GM10847 (cell line): ENCODE measurements around the gene GOT2.

ENCODE experiments used
- POLR2A ChIP-seq: IDR thresholded peaks from 2 replicates; pipeline ENCODE4 v1.6.1; 2011; ENCODE audit not compliant: insufficient read length; ENCODE audit errors: extremely low read depth

Gene GOT2

GRCh38 chr16:58678716-58679115 lies 55.4 kb downstream of the GOT2 start:
- TF ChIP-seq POLR2A, result no peak

GRCh38 chr16:58678269-58678668 lies 55.8 kb downstream of the GOT2 start:
- no peak for TF ChIP-seq POLR2A

- no peak for TF ChIP-seq POLR2A
Observed at GRCh38 chr16:58670946-58671583, 63.1 kb downstream of the GOT2 start.

GRCh38 chr16:58670177-58670576 lies 63.9 kb downstream of the GOT2 start:
- TF ChIP-seq POLR2A, result no peak

GRCh38 chr16:58665200-58665599 lies 68.9 kb downstream of the GOT2 start:
- TF ChIP-seq POLR2A, result no peak

GRCh38 chr16:58661199-58661830 lies 72.8 kb downstream of the GOT2 start:
- no peak for TF ChIP-seq POLR2A

GRCh38 chr16:58658796-58659211 lies 75.3 kb downstream of the GOT2 start:
- no peak for TF ChIP-seq POLR2A
